Type B pancreatic cell (in vitro differentiated cells): ENCODE measurements around the gene NKTR. TPM values are rescaled to one million over a fixed set of nuclear protein-coding genes. Genes with fewer than 3 reads are reported as not detected.

Experiments used
- DNase-seq: peaks from one replicate; pipeline ENCODE4 v3.0.0; 2021; ENCODE audit warnings: mixed read lengths; ENCODE audit not compliant: unreplicated experiment; ENCODE audit errors: extremely low spot score
- H3K27ac Mint-ChIP-seq: 2 replicates; pipeline ENCODE4 v1.8.0; 2021; ENCODE audit warnings: mild to moderate bottlenecking, mixed read lengths
- H3K27me3 Mint-ChIP-seq: 2 replicates; pipeline ENCODE4 v1.8.0; 2021; ENCODE audit warnings: mixed read lengths
- H3K36me3 Mint-ChIP-seq: 2 replicates; pipeline ENCODE4 v1.8.0; 2021; ENCODE audit warnings: mixed read lengths
- H3K4me1 Mint-ChIP-seq: one replicate; pipeline ENCODE4 v1.8.0; 2021; ENCODE audit warnings: mixed read lengths; ENCODE audit not compliant: unreplicated experiment
- H3K4me3 Mint-ChIP-seq: 2 replicates; pipeline ENCODE4 v1.8.0; 2021; ENCODE audit warnings: mild to moderate bottlenecking, mixed read lengths
- H3K9me3 Mint-ChIP-seq: 2 replicates; pipeline ENCODE4 v1.8.0; 2021; ENCODE audit warnings: mixed read lengths
- CTCF ChIP-seq: fragments of 200-600 bp; sonication (generic); conservative IDR thresholded peaks from 2 replicates; pipeline ENCODE4 v1.5.0; 2021; ENCODE audit warnings: antibody characterized with exemption, mild to moderate bottlenecking
- total RNA-seq: library from RNA; stranded (reverse); gene quantifications from 2 replicates; pipeline ENCODE4 v1.2.1, GENCODE V29; 2021; ENCODE audit warnings: low replicate concordance

Gene NKTR
- total RNA-seq, 1 donor from 2014 or later = 97.1 TPM

- no peaks in the 10 kb centered on the region for H3K4me1 Mint-ChIP-seq
- DNase-seq = no peak
- peak; percentile 32 for TF ChIP-seq CTCF
- H3K36me3 Mint-ChIP-seq = peaks cover 20% of the 10 kb centered on the region
- H3K4me3 Mint-ChIP-seq = no peak overlapping the region
- no peak overlapping the region for H3K27ac Mint-ChIP-seq
- no peaks in the 10 kb centered on the region for H3K27me3 Mint-ChIP-seq
- H3K9me3 Mint-ChIP-seq = no peaks in the 10 kb centered on the region
Observed at GRCh38 chr3:42635111-42635510, 34.6 kb downstream of the NKTR start.

GRCh38 chr3:42637001-42637400, 36.5 kb downstream of the NKTR start:
- no peak overlapping the region for H3K27ac Mint-ChIP-seq
- DNase-seq = no peak
- no peak overlapping the region for H3K4me3 Mint-ChIP-seq
- H3K27me3 Mint-ChIP-seq = no peaks in the 10 kb centered on the region
- H3K4me1 Mint-ChIP-seq = no peaks in the 10 kb centered on the region
- H3K9me3 Mint-ChIP-seq = no peaks in the 10 kb centered on the region
- H3K36me3 Mint-ChIP-seq = peaks cover 19% of the 10 kb centered on the region
- no peak for TF ChIP-seq CTCF

- H3K36me3 Mint-ChIP-seq = peaks cover 26% of the 10 kb centered on the region
- H3K9me3 Mint-ChIP-seq = no peaks in the 10 kb centered on the region
- no peak for TF ChIP-seq CTCF
- no peaks in the 10 kb centered on the region for H3K27me3 Mint-ChIP-seq
- DNase-seq = no peak
- no peak overlapping the region for H3K4me3 Mint-ChIP-seq
- H3K27ac Mint-ChIP-seq = no peak overlapping the region
- H3K4me1 Mint-ChIP-seq = no peaks in the 10 kb centered on the region
Observed at GRCh38 chr3:42638339-42638842, 37.9 kb downstream of the NKTR start.

GRCh38 chr3:42639192-42639591, 38.7 kb downstream of the NKTR start:
- Mint-ChIP-seq H3K27ac (no peak overlapping the region), H3K4me1 (no peaks in the 10 kb centered on the region), H3K27me3 (no peaks in the 10 kb centered on the region), H3K36me3 (peaks cover 23% of the 10 kb centered on the region), H3K4me3 (no peak overlapping the region), H3K9me3 (no peaks in the 10 kb centered on the region)
- no peak for TF ChIP-seq CTCF
- DNase-seq = no peak

GRCh38 chr3:42640129-42640528, 39.6 kb downstream of the NKTR start:
- Mint-ChIP-seq H3K27ac (no peak overlapping the region), H3K9me3 (no peaks in the 10 kb centered on the region), H3K27me3 (no peaks in the 10 kb centered on the region), H3K36me3 (peaks cover 31% of the 10 kb centered on the region), H3K4me3 (no peak overlapping the region), H3K4me1 (no peaks in the 10 kb centered on the region)
- TF ChIP-seq CTCF = no peak
- no peak for DNase-seq
